HG02763 (cell line): ENCODE results near the gene NRTN.

Experiments used
- ATAC-seq: cut with Tn5 transposase; IDR thresholded peaks from one replicate; pipeline ENCODE4 v1.9.1; 2021; ENCODE audit warnings: mild to moderate bottlenecking, moderate library complexity; ENCODE audit not compliant: unreplicated experiment

NRTN gene

GRCh38 chr19:5789886-5790558 is 14.8 kb upstream of the NRTN start:
- no peak for ATAC-seq

GRCh38 chr19:5790559-5791520 is 14.0 kb upstream of the NRTN start, which contains the start of gene DUS3L:
Gene DUS3L (minus strand): TSS chr19:5791163. CDS start chr19:5791141, 22 bp downstream.
- ATAC-seq, result peak; percentile 85

GRCh38 chr19:5792224-5792623 is 12.6 kb upstream of the NRTN start:
- no peak for ATAC-seq

GRCh38 chr19:5793188-5793587 is 11.7 kb upstream of the NRTN start:
- no peak for ATAC-seq

GRCh38 chr19:5795382-5795919 is 9.4 kb upstream of the NRTN start:
- ATAC-seq, result no peak

GRCh38 chr19:5798244-5798643 is 6.6 kb upstream of the NRTN start:
- ATAC-seq, result no peak

GRCh38 chr19:5799247-5800241 is 5.3 kb upstream of the NRTN start:
- ATAC-seq, result no peak

GRCh38 chr19:5800361-5801270 is 4.3 kb upstream of the NRTN start:
- no peak for ATAC-seq

GRCh38 chr19:5801796-5802619 is 2.9 kb upstream of the NRTN start:
- ATAC-seq, result no peak

- no peak for ATAC-seq
Measured at GRCh38 chr19:5803441-5803751, 1.5 kb upstream of the NRTN start.

GRCh38 chr19:5803752-5804515 is 933 bp upstream of the NRTN start:
- ATAC-seq, result peak; percentile 49

- no peak for ATAC-seq
Measured at GRCh38 chr19:5805462-5806132, 730 bp downstream of the NRTN start.

GRCh38 chr19:5806133-5806489 is 1.2 kb downstream of the NRTN start:
- no peak for ATAC-seq

GRCh38 chr19:5806905-5807304 is 2.0 kb downstream of the NRTN start:
- ATAC-seq, result no peak

GRCh38 chr19:5808120-5808816 is 3.4 kb downstream of the NRTN start:
- no peak for ATAC-seq

GRCh38 chr19:5809053-5809452 is 4.2 kb downstream of the NRTN start:
- ATAC-seq, result no peak

GRCh38 chr19:5809469-5809868 is 4.6 kb downstream of the NRTN start:
- ATAC-seq, result no peak
